Motor neuron (in vitro differentiated cells): ENCODE measurements around the gene DOK5. TPM values are rescaled to one million over a fixed set of nuclear protein-coding genes. Genes with fewer than 3 reads are reported as not detected.
A peak's percentile ranks its signal among the peaks of the same experiment; 100 is the strongest.

Experiments
- ATAC-seq, 8 experiments: fragments of 200-7000 bp; cut with Tn5 transposase; replicated peaks in 6 of 8; 2 replicates each; pipeline ENCODE4 v1.8.0; 2021; ENCODE audit warnings: mild to moderate bottlenecking in 8 of 8, moderate library complexity in 8 of 8
- H3K27ac ChIP-seq, 2 donors: fragments of 250-450 bp; sonication (Bioruptor Pico); 2 replicates each; pipeline ENCODE4 v1.9.0; 2021; ENCODE audit warnings: antibody characterized with exemption in 2 of 2, mild to moderate bottlenecking in 2 of 2, moderate library complexity in 1 of 2
- H3K4me1 ChIP-seq, 2 donors: fragments of 250-450 bp; sonication (Bioruptor Pico); replicated peaks in 1 of 2; 2 replicates each; pipeline ENCODE4 v1.6.1; 2021; ENCODE audit warnings: antibody characterized with exemption in 2 of 2, mild to moderate bottlenecking in 2 of 2, moderate library complexity in 1 of 2
- H3K4me3 ChIP-seq, 5 donors: fragments of 250-450 bp; sonication (Bioruptor Pico); 2 replicates each; pipeline ENCODE4 v1.9.0; 2021; ENCODE audit warnings: antibody characterized with exemption in 5 of 5, mild to moderate bottlenecking in 5 of 5, moderate library complexity in 4 of 5
- WGBS, 10 experiments: fragments of 450-650 bp; shearing (Covaris generic); methylation state at CpG; one replicate each; pipeline ENCODE4 v1.0.0; 2022; 5-methylcytosine and 5-hydroxymethylcytosine counted together
- in situ Hi-C, 9 experiments: fragments of 400-800 bp; cut with MboI; loops; one replicate each; pipeline ENCODE4 v1.15.0; 2021; ENCODE audit warnings: low sequenced_read_pairs in 9 of 9, low pct_unique_long_range_greater_than_20kb in 2 of 9; ENCODE audit not compliant: unreplicated experiment in 9 of 9
- total RNA-seq, 8 experiments: library from RNA; unstranded; fragments of 300-600 nt; gene quantifications; 2 replicates each; pipeline versions ENCODE4 v1.2.3 to v1.2.4, GENCODE V29; 2022

Gene DOK5
- total RNA-seq, 8 experiments from 2014 or later, result 0.31 to 92.8 (median 32.9) TPM

DNA sequence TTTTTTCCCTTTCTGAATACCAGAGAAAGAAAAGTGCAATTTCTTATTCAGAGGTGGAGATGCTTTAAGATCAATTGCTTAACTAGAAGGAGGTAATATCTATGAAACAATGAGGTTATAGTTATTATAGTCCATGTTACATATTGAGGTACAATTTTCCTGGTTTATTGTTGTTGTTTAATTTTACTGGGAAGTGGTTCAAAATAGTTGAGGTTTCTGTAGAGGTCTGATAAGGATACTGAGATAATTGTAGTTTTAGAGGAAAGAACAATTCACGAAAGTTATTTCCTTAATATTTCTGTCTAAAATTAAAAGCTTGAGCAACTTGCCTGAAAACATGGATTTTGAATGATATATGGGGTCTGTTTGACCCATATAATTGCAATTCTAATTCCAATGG is 51.4 kb downstream of the DOK5 start:
- in situ Hi-C loops, result no loop called here
- Histone ChIP-seq H3K27ac (no peak overlapping the region), H3K4me1 (peaks cover 4% of the 10 kb centered on the region in 2 donors), H3K4me3 (no peak overlapping the region)
- WGBS, 10 experiments, result 33 to 100% (median 96%) methylated on average over 1 of the region's 1 CpG; no CpG with 5 or more reads in 2 of the 10 experiments
- no peak for ATAC-seq

- in situ Hi-C loops, result no loop called here
- H3K4me1 ChIP-seq, result no peaks in the 10 kb centered on the region
- H3K4me3 ChIP-seq, result no peak overlapping the region
- ATAC-seq, result no peak
- H3K27ac ChIP-seq, result no peak overlapping the region
- WGBS, 10 experiments, result 17 to 100% (median 80%) methylated on average over 1 to 3 of the region's 3 CpGs; no CpG with 5 or more reads in 3 of the 10 experiments
Observed at GRCh38 chr20:54532573-54532972, 57.2 kb downstream of the DOK5 start.

DNA sequence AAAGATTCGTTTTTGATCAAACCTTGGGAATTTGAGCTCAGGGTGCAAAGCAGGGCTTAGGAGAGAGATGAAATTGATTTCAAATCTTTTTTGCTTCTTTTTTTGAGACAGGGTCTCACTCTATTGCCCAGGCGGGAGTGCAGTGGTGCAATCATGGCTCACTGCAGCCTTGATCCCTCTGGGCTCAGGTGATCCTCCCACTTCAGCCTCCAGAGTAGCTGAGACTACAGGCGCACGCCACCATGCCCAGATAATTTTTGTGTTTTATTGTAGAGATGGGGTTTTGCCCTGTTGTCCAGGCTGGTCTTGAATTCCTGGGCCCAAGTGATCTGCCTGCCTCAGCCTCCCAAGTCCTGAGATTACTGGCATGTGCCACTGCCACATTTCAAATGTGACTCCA is 58.7 kb downstream of the DOK5 start:
- WGBS, 10 experiments, result 13 to 90% (median 69%) methylated on average over 1 to 4 of the region's 4 CpGs; no CpG with 5 or more reads in 3 of the 10 experiments
- no peaks in the 10 kb centered on the region for H3K4me1 ChIP-seq
- no peak for ATAC-seq
- H3K4me3 ChIP-seq, result no peak overlapping the region
- in situ Hi-C loops, result no loop called here
- H3K27ac ChIP-seq, result no peak overlapping the region

DNA sequence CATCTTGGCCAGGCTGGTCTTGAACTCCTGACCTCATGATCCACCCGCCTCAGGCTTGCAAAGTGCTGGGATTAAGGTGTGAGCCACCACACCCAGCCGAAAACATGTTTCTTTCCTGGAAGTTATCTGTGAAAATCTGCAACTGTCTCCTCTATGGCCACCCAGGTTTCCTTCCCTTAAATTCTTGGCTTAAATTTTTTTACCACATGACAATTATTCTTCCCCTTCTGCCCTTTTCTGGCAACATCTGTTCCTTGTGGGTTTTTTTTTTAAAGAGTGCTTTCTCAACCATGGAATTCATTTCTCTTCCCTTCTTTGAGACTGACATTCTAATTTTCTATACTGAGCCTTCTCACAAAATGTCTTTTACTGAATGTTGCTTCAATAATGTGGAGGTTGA is 59.6 kb downstream of the DOK5 start:
- Histone ChIP-seq H3K27ac (no peak overlapping the region), H3K4me1 (no peaks in the 10 kb centered on the region), H3K4me3 (no peak overlapping the region)
- ATAC-seq, result peak in 3 of 8 experiments; percentile 60 to 85 (median 66)
- in situ Hi-C loops, result no loop called here
- WGBS, 10 experiments, result 20 to 100% (median 92%) methylated on average over 1 to 2 of the region's 2 CpGs; no CpG with 5 or more reads in 3 of the 10 experiments

DNA sequence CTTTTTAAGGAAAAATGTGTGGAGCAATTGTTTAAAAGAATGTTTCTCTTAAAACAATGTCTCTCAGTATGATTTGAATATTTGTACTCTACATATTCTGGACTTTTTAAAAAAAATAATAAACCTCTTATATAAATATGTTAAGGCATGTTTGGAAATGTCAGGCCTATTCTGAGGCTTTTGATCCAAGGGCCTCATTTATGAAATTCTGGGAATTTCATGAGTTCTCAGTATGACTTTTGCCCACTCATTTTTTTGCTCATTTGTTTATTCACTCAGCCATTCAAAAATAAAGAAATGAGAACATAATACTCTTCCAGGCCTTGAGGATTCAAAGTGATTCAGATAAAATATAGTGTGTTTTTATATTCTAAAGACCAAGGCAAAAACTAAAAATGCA is 60.4 kb downstream of the DOK5 start:
- Histone ChIP-seq H3K27ac (no peak overlapping the region), H3K4me3 (no peak overlapping the region)
- in situ Hi-C loops, result no loop called here

GRCh38 chr20:54539521-54540046 is 64.2 kb downstream of the DOK5 start:
- WGBS, 10 experiments, result 22 to 94% (median 80%) methylated on average over 1 to 7 of the region's 7 CpGs; no CpG with 5 or more reads in 1 of the 10 experiments
- H3K4me3 ChIP-seq, result no peak overlapping the region
- no peak overlapping the region for H3K27ac ChIP-seq
- in situ Hi-C loops, result no loop called here
- ATAC-seq, result no peak
- no peaks in the 10 kb centered on the region for H3K4me1 ChIP-seq

More for the DNA sequence above, 60.4 kb downstream of the DOK5 start:
- peak in 1 of 8 experiments; percentile 23 for ATAC-seq
- no peaks in the 10 kb centered on the region for H3K4me1 ChIP-seq

GRCh38 chr20:54543369-54543768 is 68.0 kb downstream of the DOK5 start:
- WGBS, 10 experiments, result 25 to 100% (median 96%) methylated on average over 1 to 2 of the region's 2 CpGs; no CpG with 5 or more reads in 4 of the 10 experiments
- no peak overlapping the region for H3K4me3 ChIP-seq
- H3K27ac ChIP-seq, result no peak overlapping the region
- no peak for ATAC-seq
- in situ Hi-C loops, result no loop called here
- H3K4me1 ChIP-seq, result no peaks in the 10 kb centered on the region

DNA sequence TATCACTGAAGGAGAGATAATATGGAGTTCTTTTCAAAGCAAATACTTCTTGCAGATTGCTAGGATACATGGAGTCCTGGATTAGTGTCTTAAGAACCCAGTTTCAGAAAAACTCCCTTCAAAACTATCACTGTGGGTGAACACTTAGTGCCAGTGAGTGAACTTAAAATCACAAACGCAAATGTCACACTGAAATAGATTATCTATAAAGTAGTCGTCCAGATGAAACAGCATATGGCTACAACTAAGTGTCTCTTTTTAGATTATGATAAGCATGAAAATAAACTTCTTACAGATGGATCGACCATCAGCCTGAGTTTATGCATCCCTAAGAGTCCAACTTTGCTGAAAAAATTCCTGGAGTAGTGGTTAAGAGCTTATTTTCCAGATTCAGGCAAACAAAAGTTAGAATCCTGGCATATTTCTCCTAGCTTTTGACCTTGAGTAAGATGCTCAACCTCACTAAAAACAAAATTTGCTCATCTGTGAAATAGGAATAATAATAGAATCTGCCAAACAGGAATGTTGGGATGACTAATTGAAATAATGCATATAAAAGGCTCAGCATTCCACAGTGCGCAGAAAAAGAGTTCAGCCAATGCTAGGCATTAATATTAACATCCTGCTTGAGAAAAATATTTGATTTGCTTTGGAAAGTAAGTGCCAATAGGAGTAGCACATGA is 70.4 kb downstream of the DOK5 start:
- in situ Hi-C loops, result no loop called here
- 0 to 88% (median 77%) methylated on average over 1 to 4 of the region's 4 CpGs for WGBS, 10 experiments
- Histone ChIP-seq H3K4me3 (no peak overlapping the region), H3K4me1 (no peaks in the 10 kb centered on the region), H3K27ac (no peak overlapping the region)
- ATAC-seq, result peak in 2 of 8 experiments; percentile 17 to 42

GRCh38 chr20:54548849-54549248 is 73.5 kb downstream of the DOK5 start:
- in situ Hi-C loops, result no loop called here
- Histone ChIP-seq H3K4me1 (no peaks in the 10 kb centered on the region), H3K4me3 (no peak overlapping the region), H3K27ac (no peak overlapping the region)
- no peak for ATAC-seq
- 79 to 100% (median 94%) methylated on average over 1 to 8 of the region's 8 CpGs; no CpG with 5 or more reads in 2 of the 10 experiments for WGBS, 10 experiments

DNA sequence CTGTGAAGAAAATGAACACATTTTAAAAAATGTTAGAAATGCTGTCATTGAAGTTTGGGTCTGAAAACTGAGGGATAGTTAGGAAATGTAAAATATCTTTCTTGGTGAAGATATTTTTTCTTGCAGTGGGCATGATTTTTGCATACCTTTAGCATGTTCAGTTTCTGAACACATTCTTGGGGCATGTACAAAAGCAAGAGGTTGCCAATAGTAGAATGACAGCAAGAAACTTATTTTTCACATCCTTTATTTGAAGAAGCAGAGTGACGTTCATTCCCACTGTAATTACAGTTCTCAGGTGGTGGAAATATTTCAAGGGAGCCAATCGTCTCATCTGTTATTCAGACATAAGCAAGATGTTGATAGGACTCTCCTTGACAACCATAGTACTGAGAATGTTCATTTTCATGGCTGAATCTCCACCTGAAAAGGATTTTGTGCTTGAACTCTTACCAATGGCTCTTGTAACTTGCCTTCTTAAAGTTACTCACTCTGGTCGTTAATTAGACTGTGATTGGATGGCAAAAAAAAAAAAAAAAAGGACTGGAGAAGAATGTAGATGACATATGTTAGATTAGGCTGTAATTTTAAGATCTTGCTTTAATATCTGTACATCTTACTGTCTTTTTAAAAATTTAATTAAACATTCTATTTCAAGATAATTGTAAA is 74.4 kb downstream of the DOK5 start:
- Histone ChIP-seq H3K4me1 (no peaks in the 10 kb centered on the region), H3K27ac (no peak overlapping the region), H3K4me3 (no peak overlapping the region)
- 10 to 72% (median 57%) methylated on average over 2 to 3 of the region's 3 CpGs for WGBS, 10 experiments
- ATAC-seq, result no peak
- in situ Hi-C loops, result no loop called here

DNA sequence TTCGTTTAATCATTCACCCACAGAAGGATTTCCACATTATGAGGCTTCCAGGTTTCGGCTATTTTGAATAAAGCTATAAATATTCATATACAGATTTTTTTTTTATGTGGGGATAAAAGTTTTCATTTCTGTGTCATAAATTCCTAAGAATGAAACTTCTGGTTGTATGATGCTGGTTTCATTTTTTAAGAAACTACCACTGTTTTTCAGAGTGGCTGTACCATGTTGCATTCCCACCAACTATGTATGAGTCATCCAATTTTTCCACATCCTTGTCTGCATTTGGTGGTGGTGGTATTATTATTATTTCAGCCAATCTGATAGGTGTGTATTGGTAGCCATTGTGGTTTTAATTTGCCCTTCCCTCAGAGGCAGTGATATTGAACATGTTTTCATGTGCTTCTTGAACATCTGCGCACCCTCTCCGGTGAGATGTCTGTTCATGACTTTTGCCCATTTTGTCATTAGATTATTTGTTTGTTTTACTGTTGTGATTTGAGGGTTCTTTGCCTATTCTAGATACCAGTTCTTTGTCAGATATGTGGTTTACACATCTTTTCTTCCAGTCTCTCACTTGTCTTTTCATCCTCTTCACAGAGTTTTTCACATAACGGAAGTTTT is 75.5 kb downstream of the DOK5 start:
- 53 to 100% (median 91%) methylated on average over 3 to 5 of the region's 5 CpGs for WGBS, 10 experiments
- ATAC-seq, result no peak

DNA sequence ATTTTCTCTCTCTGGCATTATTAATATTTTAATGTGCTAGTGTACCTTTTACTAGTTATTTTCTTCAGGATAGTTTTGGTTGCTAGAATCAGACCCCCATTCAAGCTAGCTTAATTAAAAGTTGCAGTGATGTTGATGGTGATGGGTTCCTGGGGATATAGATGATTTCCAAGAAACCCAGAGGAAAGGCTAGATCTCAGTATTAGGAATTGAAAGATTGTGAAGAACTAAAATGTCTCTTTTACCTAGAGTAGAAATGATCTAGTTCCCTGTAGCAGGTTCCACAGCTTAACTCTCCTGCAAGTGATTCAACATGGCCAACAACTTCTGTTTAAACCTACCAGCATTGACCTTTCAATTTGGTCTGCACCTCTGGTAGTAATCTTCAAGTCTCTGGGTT is 78.6 kb downstream of the DOK5 start:
- no peak for ATAC-seq
- in situ Hi-C loops, result no loop called here

More for the DNA sequence above, 75.5 kb downstream of the DOK5 start:
- Histone ChIP-seq H3K27ac (no peak overlapping the region), H3K4me3 (no peak overlapping the region), H3K4me1 (no peaks in the 10 kb centered on the region)
- in situ Hi-C loops, result no loop called here

GRCh38 chr20:54555150-54555549 is 79.8 kb downstream of the DOK5 start:
- 64 to 100% (median 84%) methylated on average over 1 to 3 of the region's 3 CpGs; no CpG with 5 or more reads in 3 of the 10 experiments for WGBS, 10 experiments
- Histone ChIP-seq H3K4me1 (peaks cover 0 to 8% of the 10 kb centered on the region in 2 donors), H3K4me3 (no peak overlapping the region), H3K27ac (no peak overlapping the region)
- no peak for ATAC-seq
- in situ Hi-C loops, result no loop called here

More for the DNA sequence above, 78.6 kb downstream of the DOK5 start:
- Histone ChIP-seq H3K4me3 (no peak overlapping the region), H3K4me1 (peaks cover 0 to 8% of the 10 kb centered on the region in 2 donors), H3K27ac (no peak overlapping the region)
